Activated CD8-positive, alpha-beta memory T cell treated with anti-CD3 and anti-CD28 coated beads for 4 hours (primary cell): Measurements from ENCODE around the gene KIAA1755.

Experiments
- DNase-seq, 2 donors: peaks; one replicate each; pipeline ENCODE4 v3.0.0-alpha.2; 2020; ENCODE audit warnings: low read depth in 2 of 2

The KIAA1755 gene

GRCh38 chr20:38219006-38219950 lies 41.3 kb downstream of the KIAA1755 start:
- DNase-seq: no peak

GRCh38 chr20:38218566-38218885 lies 42.0 kb downstream of the KIAA1755 start:
- DNase-seq: no peak

GRCh38 chr20:38217791-38218565 lies 42.6 kb downstream of the KIAA1755 start:
- no peak for DNase-seq

GRCh38 chr20:38216746-38217595 lies 43.6 kb downstream of the KIAA1755 start:
- no peak for DNase-seq

- no peak for DNase-seq
Measured at GRCh38 chr20:38216201-38216600, 44.3 kb downstream of the KIAA1755 start.

GRCh38 chr20:38215194-38216182 lies 45.0 kb downstream of the KIAA1755 start:
- no peak for DNase-seq

- no peak for DNase-seq
Measured at GRCh38 chr20:38214256-38215193, 46.0 kb downstream of the KIAA1755 start.

- DNase-seq: no peak
Measured at GRCh38 chr20:38213607-38213940, 47.0 kb downstream of the KIAA1755 start.

- no peak for DNase-seq
Measured at GRCh38 chr20:38212806-38213606, 47.5 kb downstream of the KIAA1755 start.

- no peak for DNase-seq
Measured at GRCh38 chr20:38211200-38212097, 49.1 kb downstream of the KIAA1755 start.

GRCh38 chr20:38210741-38211140 lies 49.8 kb downstream of the KIAA1755 start:
- DNase-seq: no peak

- DNase-seq: no peak
Measured at GRCh38 chr20:38209736-38210405, 50.7 kb downstream of the KIAA1755 start.

- no peak for DNase-seq
Measured at GRCh38 chr20:38209054-38209675, 51.4 kb downstream of the KIAA1755 start.

- no peak for DNase-seq
Measured at GRCh38 chr20:38208523-38208922, 52.0 kb downstream of the KIAA1755 start.

GRCh38 chr20:38208088-38208487 lies 52.4 kb downstream of the KIAA1755 start:
- no peak for DNase-seq

GRCh38 chr20:38207621-38208020 lies 52.9 kb downstream of the KIAA1755 start:
- no peak for DNase-seq

- DNase-seq: no peak
Measured at GRCh38 chr20:38205001-38205400, 55.5 kb downstream of the KIAA1755 start.
